ENCODE data around the gene AHCYL2.
"Not testable (repeated sequence)": the region's sequence is repeated elsewhere in the genome, so short reads cannot be mapped to it uniquely, and the experiment has no call there.

Gene AHCYL2

DNA sequence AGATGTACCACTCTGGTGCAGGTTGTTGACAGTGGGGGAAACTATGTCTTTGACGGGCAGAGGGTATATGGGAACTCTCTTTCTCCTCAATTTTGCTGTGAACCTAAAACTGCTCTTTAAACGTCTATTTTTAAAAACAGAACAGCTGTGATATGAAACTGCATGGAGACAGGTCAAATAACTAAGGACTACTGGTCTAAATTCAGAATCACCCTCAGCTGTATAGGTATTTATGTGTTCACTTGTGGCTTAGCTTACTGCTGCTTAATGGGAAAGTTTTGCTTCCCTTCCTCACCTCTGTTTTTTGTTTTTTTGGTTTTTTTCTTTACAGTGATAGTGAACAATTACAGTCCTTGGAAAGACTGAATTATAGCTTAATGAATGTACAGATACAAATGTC lies 122.5 kb downstream of the AHCYL2 start:
- no peak for DNase-seq (ENCODE audit: low read depth in 1 of 2, low spot score in 1 of 2)

DNA sequence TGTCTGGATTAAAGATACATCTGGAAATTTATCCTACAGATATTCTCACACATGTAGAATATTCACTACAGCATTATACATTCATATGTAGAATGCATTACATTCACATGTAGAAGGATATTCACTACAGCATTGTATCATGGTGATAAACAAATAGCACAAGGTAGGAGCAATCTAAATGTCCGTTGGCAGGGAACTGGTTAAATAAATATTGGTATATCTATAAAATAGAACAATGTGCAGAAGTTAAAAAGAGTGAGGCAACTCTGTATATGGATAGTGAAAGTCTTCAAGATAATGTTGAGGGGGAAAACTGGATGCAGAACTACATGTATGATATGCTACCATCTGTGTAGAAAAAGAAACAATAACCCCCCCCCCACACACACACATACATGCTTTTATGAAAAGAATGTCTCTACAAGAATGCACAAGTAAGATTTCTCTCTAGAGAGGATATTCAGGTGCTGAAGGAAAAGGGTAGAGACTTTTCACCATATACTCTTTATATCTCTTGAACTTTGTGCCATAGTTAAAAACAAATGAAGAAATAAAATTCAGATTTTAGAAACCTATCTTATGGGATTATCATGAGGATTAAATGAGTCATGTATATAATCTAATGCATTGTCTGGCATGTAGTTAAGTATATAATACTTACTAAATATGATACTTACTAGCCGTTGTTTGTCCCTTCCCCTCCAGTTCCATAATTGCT lies 123.4 kb downstream of the AHCYL2 start:
- no peak for DNase-seq (ENCODE audit: low read depth in 1 of 2, low spot score in 1 of 2)

DNA sequence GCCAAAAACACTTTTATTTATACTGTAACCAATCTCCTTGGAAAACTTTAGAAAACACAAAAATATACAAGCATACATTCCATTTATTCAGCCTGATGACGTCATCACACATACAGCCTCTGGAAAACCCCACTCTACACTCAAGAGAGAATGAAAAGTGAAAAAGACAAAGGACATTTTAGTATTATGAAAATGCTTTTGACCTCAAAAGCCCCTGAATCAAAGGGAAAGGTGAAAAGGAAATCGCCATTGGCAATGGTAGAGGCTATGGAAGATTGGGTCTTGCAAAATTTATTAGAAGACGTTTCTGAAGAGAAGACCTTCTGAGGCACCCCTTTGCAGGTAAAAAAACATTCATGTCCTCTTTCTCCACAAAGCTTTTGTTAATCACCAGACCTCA lies 126.5 kb downstream of the AHCYL2 start:
- no peak for DNase-seq (ENCODE audit: low read depth in 1 of 2, low spot score in 1 of 2)

DNA sequence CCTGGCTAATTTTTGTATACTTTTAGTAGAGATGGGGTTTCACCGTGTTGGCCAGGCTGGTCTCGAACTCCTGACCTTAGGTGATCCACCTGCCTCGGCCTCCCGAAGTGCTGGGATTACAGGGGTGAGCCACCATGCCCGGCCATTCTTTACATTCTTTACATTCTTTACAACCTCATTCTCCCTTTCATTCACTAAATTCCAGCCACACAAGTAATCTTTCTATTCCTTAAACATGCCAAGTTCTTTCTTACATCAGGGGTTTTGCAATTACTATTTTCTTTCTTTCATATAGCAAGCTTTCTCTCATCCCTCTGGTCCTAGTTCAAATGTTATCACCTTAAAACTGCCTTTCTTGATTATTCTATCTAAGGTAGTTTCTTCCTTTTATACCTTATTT lies 128.3 kb downstream of the AHCYL2 start:
- not testable (repeated sequence) for DNase-seq (ENCODE audit: low read depth in 1 of 2, low spot score in 1 of 2)

DNA sequence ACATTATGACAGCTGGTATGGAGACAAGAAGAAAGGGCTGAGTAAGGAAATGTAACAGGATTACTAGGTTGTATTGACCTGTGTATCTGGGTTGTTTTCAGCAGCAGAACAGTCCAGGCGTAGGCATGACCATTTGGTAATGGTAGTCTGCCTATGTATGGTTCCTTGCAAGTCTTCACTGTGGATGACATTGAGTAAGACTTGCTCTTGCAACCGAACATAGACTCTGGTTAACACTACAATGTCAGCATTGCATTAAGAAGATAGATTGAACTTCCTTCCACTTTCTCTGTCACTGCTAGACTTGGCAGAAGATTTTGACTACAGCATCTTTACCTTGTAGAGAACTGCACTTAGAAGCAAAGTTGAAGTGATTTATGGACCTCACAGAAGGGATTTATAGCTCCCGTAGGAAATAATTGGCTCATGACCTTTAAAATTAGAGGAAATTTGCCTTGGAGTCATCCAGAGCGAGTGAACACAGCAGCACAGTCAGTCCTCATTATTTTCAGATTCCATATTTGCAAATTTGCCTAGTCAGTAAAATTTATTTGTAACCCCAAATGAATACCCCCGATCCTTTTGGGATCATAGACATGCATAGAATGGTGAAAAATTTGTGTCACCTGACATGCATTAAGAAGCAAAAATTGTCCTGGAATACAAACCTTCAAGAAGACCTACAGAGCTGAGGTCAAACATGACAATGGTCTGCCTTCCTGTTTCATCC lies 129.8 kb downstream of the AHCYL2 start:
- no peak for DNase-seq (ENCODE audit: low read depth in 1 of 2, low spot score in 1 of 2)

DNA sequence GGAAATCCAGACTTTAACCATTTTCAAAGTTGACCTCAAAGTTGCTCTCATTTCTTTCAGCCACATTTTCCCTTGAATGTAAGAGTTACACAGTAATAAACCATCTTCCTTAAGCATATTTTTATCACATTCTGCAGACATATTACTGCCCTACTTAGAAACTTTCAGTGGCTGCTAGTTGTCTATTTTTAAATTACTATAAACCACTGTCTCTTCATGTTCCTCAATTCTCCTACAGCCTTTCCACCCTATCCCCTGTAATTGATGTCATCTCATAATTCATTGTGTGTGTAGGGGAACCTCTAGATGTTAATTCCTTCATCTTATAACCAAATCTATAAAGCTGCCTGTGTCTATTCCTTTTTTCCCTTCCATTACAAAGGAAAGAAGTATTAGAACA lies 131.3 kb downstream of the AHCYL2 start:
- no peak for DNase-seq (ENCODE audit: low read depth in 1 of 2, low spot score in 1 of 2)

DNA sequence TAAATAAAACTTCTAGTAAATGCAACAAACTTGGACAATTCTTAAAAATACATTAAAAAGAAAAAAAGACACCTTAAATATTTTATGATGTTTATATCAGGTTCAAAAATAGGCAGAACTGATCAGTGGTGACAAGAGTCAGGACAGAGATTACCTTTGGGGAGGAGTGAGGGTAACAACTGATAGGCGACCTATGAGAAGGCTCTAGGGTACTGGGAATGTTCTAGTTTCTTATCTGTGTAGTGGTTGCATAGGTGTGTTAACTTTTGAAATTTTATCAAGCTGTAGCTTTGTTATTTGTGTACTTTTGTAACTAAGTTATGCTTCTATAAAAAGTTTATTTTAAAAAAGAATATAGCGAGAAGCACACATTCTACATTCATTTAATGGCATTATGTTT lies 134.3 kb downstream of the AHCYL2 start:
- DNase-seq (ENCODE audit: low read depth in 1 of 2, low spot score in 1 of 2): no peak

DNA sequence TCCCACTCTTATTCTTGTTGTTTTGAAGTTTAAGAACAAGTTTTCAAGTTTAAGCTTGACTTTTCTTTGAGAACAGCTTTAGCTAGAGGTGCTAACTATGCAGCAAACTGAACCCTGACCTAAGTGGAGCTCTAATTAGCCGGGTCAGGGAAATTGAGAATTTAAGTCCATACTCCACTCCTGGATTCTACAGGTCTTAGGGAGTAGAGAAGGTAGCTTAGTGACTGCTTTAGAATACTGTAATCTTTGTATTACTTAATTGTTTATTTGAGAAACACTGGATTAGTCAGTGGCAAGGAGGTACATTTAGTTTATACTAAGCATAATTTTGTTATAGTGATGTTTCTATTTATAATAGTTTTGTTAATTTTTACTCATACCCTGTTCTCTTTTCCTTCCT lies 134.8 kb downstream of the AHCYL2 start:
- DNase-seq (ENCODE audit: low read depth in 1 of 2, low spot score in 1 of 2): no peak

DNA sequence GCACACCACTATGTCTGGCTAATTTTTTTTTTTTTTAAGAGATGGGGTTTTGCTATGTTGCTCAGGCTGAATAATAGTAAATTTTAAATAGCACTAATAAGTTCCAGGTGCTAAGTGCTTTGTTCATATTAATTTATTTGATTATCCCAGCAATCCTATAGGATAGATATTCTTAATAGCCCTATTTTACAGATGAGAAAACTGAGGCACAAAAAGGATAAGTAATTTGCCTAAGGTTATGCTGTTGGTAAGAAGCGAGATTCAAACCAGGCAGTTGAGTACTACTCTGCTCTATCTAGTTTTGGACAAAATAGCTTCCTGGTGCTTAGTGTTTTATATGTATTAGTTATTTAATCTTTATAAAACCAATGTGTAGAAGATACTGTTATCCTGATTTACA lies 136.9 kb downstream of the AHCYL2 start:
- no peak for DNase-seq (ENCODE audit: low read depth in 1 of 2, low spot score in 1 of 2)

DNA sequence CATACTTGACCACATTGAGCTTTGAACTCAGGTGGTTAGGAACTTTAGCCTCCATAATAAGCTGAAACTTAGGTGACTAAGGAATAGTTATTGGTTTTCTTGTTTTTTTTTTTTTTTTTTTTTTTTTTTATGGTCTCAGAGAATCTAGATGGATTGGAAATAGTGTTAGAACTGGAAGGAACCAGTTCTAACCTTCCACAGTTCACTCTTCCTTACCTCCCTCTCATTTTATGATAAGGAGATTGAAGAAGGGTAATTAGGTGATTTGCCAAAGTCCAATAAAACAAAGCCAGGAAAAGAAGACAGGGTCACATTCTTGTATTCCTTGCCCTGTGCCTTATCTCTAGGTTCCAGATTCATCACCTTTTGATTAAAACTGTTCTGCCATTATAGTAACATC lies 137.7 kb downstream of the AHCYL2 start:
- no peak for DNase-seq (ENCODE audit: low read depth in 1 of 2, low spot score in 1 of 2)

DNA sequence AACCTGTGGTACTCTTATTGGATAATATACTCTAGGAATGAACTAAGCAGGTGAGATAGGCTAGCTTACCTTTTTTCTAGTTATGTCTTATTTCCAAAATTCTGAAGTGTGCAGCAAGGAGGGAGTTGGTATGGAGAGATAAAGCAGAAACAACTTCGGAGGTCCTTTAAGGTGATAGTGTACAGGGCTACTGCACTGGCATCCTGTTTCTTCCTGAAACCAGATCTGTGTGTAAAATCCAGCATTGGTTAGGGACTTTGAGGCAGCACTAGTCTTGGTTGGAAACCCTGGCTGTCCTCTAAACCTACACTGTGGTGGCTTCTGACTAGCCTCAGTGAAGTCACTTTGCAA lies 142.5 kb downstream of the AHCYL2 start:
- no peak for DNase-seq (ENCODE audit: low read depth in 1 of 2, low spot score in 1 of 2)

DNA sequence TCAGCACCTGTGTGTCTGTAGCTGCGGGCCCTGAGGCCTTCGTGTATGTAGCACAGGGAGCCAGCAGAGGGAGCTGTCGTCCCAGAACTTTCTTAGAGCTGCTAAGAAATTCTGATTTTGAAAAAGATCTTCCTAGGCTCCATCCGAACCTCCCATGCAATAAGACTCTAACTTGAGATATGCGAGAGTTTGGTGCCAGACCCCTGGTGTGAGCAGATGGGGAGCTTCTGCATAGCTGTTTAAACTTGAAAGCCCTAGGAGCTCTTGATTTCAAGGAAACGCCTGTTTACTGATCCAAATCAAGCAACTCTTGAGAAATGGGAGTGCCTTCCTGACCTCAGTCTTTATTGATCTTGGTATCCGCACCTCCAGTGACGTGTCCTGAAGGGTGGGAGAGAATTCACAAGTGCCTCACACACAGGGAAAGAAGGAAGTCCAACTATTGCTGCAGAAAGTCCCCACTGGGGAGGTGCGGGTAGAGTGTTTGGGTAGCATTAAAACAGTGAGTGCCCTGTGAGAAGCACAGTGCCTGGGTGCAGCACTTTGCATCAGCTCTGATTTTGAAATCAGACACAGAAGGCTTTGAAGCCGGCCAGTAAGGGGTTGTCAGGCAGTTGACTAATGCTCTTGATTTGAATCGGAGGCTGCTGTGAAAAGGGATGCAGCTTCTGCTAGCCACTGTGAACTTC lies 143.0 kb downstream of the AHCYL2 start:
- peak; percentile 40 to 58 for DNase-seq (ENCODE audit: low read depth in 1 of 2, low spot score in 1 of 2)

DNA sequence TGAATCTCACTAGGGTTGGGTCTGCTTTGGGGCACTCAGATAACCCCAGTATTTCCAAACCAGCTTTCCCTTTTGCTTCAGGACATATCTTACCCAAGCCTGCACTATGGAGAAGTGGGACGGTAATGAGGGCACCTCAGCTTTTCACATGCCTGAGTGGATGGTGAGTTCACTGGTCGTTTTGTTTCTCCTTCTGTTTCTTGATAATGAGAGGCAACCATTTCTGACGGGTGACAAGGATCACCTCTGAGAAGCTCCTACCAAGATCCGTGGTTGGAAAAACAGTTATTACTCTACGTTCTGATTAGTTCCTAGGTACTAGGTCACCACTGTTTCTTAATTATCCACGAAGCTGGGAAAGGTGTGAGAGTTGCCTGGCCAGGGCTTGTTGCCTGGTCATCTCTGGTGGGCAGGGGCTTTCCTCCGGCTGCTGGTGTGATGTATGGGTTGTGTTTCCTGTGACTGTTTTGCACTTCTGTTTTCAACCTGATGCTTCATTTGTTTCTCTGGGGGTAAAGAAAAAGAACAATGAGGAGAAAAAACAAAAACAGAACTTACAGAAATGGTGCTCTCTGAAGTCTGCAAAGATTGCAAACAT lies 143.7 kb downstream of the AHCYL2 start:
- no peak for DNase-seq (ENCODE audit: low read depth in 1 of 2, low spot score in 1 of 2)

DNA sequence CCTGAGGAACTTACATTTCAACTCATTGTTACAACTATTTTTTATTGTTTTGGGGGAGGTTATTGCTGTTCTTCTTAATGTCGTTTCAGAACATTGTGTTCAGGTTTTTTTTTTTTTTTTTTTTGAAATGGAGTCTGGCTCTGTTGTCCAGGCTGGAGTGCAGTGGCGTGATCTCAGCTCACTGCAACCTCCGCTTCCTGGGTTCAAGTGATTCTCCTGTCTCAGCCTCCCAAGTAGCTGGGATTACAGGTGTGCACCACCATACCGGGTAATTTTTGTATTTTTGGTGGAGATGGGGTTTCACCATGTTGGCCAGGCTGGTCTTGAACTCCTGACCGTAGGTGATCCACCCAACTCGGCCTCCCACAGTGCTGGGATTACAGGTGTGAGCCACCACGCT lies 144.6 kb downstream of the AHCYL2 start:
- DNase-seq (ENCODE audit: low read depth in 1 of 2, low spot score in 1 of 2): not testable (repeated sequence)

DNA sequence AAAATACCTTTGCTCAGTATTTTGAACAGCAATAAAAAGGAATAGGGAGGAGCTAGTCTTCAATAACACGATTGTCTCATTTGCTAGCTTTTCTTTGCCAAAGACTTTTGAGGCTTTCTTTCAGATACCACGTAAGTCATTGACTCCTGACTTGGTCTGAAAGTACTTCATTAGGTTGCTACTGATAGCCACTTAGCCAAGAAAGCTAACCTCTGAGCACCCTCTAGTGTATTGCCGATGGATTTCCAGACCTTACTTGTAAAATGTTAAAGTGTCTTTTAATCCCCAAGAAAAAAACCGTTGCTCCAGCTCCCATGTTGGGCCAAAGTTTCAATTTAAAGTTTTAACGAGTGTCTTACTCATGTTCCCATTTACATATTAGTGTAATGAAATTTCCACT lies 146.0 kb downstream of the AHCYL2 start:
- DNase-seq (ENCODE audit: low read depth in 1 of 2, low spot score in 1 of 2): no peak

DNA sequence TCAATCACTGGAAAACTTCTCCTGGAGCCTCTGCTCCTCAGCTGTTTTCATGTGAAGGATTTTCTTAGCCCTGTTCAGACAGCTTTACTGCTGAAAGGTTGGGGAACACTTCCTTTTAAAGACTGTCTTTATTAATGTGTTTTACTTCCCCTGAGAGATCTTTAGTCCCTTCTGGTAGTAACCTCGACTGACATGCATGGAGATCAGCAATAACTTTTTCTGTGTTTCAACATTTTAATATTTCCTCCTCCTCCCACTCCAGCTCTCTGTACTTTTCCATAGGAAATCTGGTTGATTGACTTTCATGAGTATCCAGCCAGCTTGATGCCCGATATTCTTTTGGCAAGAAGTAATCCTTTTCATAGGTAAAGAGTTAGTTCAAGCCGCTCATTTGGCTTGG lies 146.7 kb downstream of the AHCYL2 start:
- no peak for DNase-seq (ENCODE audit: low read depth in 1 of 2, low spot score in 1 of 2)

DNA sequence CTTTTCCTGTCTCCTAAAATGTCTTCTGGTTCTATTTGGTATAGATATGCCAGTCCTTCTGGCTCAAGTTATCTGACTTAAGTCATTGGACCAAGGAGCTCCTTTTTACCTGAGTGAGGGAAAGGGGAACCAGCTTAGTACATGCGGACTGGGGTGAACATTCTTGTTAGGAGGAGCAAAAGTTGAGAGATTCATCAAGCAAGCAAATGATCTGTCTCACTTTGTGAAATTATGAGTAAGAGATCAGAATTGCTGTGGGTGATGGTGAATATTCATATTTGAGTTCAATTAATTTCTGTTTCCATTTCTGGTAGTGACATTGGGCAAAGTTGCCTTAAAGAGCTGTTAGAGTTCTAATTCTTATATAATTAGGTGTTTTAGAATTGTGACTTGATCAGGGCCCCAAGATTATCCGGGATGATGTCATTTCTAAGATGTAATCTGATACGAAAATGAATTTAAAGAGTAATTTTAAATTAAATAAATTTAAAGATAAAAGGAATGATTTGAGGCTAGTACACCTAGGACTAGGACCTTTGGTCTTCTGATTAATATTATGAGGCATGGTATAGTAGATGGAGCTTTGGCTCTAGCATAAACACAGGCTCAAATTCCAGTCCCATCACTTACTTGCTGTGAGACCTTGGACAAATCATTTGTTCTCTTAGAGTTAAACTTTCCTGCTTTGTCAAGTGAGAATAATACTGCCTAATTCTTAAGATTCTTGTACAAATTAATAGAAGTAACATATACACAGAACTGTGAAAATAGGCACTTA lies 149.0 kb downstream of the AHCYL2 start:
- DNase-seq (ENCODE audit: low read depth in 1 of 2, low spot score in 1 of 2): no peak

DNA sequence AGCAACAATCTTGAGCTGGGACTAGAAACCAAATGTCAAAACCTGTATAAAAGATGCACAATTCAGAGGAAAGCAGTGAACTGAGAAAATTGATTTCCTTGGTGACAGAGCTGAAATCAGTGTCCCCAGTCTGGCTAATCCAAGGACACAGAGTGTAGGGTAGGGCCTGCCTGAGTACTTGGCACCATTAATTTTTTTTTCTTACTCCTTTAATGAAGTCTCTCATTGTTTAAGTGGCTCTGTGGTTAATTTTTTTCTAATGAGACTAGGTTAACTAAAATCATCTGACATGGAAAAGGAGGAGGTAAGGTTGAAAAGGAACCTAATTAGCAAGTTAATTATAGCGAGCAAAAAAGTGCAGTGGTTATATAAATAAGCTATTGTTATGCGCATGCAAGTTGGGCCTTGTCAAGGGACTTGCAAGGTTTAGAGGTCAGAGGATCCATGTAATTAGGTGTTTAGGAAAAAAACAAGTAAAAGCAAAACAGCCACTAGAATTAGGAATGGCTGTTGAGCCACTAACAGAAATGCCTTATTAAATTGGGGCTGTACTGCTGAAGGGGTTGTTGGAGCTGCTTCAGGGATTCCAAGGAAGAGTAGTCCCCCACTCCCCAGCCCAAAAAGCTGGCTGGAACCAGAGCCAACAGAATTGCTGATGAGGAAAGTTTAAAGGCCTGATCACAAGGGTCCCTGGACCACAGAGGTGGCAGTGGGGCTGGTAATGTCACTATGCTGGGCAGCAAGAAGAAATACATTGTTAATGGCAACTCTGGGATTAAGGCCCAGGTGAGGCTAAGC lies 150.5 kb downstream of the AHCYL2 start:
- DNase-seq (ENCODE audit: low read depth in 1 of 2, low spot score in 1 of 2): no peak

DNA sequence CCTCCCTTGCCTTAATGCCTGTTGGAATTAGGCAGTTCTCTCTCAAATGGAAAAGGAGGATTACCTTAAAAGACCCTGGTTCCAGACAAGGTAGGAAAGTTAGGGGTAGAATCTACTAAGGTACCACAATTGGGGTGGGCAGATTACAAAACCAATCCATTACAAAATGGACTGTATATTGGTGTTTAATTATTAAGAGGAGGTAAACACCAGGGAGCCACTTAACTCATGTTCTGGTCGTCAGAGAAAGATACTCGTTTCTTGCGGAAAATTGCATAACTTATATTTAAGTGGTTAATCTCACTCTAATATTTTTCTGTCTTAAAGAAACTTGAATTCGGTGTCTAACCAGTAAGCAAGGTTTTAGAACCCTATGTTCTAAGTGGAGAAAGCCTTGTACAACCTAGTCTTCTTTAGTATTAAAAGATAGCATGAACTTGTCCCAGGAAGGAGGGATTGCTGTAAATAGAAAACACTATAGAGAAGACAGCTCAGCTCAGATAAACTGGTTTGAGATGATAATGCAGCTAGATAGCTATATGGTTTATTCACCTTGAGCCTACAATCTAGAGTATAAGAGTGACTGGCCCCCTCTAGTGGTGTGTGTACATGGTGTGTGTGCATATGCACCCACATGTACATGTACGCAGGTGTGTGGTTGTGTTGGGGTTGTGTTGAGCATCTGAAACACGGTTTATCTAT lies 151.4 kb downstream of the AHCYL2 start:
- DNase-seq (ENCODE audit: low read depth in 1 of 2, low spot score in 1 of 2): no peak
